CD4-positive, alpha-beta memory T cell (primary cell): ENCODE results near the gene BGLAP. TPM values are rescaled to one million over a fixed set of nuclear protein-coding genes. Genes with fewer than 3 reads are reported as not detected.

Experiments used
- CTCF ChIA-PET: fragments of 350-600 bp; sonication (Branson Sonifier 250); formaldehyde crosslinking; loops from one replicate; lab custom pipeline; 2021; ENCODE audit warnings: inconsistent platforms; ENCODE audit not compliant: partially characterized antibody; lab: Charles Lee
- POLR2A ChIA-PET: fragments of 350-600 bp; sonication (Branson Sonifier 250); formaldehyde crosslinking; loops from one replicate; lab custom pipeline; 2021; ENCODE audit not compliant: partially characterized antibody; lab: Charles Lee
- DNase-seq, 5 donors: peaks; one replicate each; pipeline versions ENCODE4 v3.0.0 to v3.0.0-alpha.2; 2020 to 2022; ENCODE audit warnings: mixed read lengths in 1 of 5
- H3K27ac ChIP-seq: one replicate; pipeline ENCODE4 v1.7.0; 2013; ENCODE audit warnings: low read depth, low read length
- H3K27me3 ChIP-seq: 2 replicates; pipeline ENCODE4 v1.7.0; 2013; ENCODE audit warnings: mild to moderate bottlenecking, low read length, moderate library complexity; ENCODE audit not compliant: insufficient read depth
- H3K36me3 ChIP-seq: 2 replicates; pipeline ENCODE4 v1.7.0; 2013; ENCODE audit warnings: mild to moderate bottlenecking, low read length, moderate library complexity; ENCODE audit not compliant: insufficient read depth
- H3K4me1 ChIP-seq: 2 replicates; pipeline ENCODE4 v1.7.0; 2013; ENCODE audit warnings: mild to moderate bottlenecking, low read length, moderate library complexity; ENCODE audit not compliant: insufficient read depth
- H3K4me3 ChIP-seq, 2 donors: one replicate each; pipeline ENCODE4 v1.7.0; 2013; ENCODE audit warnings: low read length in 2 of 2, mild to moderate bottlenecking in 1 of 2
- H3K9me3 ChIP-seq, 2 donors: one replicate each; pipeline ENCODE4 v1.7.0; 2013; ENCODE audit warnings: low read length in 2 of 2, control low read depth in 1 of 2; ENCODE audit not compliant: control insufficient read depth in 1 of 2
- H3K27ac Mint-ChIP-seq, 7 donors: one replicate each; pipeline ENCODE4 v1.8.0; 2020 to 2021; ENCODE audit warnings: mixed read lengths in 7 of 7, mild to moderate bottlenecking in 6 of 7, inconsistent platforms in 3 of 7, moderate library complexity in 3 of 7
- H3K27me3 Mint-ChIP-seq, 2 donors: one replicate each; pipeline ENCODE4 v1.8.0; 2020 to 2021; ENCODE audit warnings: mixed read lengths in 2 of 2
- H3K36me3 Mint-ChIP-seq, 2 donors: one replicate each; pipeline ENCODE4 v1.8.0; 2020 to 2021; ENCODE audit warnings: mixed read lengths in 2 of 2, inconsistent platforms in 1 of 2, mild to moderate bottlenecking in 1 of 2
- H3K4me1 Mint-ChIP-seq, 4 donors: one replicate each; pipeline ENCODE4 v1.8.0; 2020 to 2021; ENCODE audit warnings: mixed read lengths in 4 of 4, mild to moderate bottlenecking in 1 of 4
- H3K4me3 Mint-ChIP-seq, 8 donors: one replicate each; pipeline ENCODE4 v1.8.0; 2020 to 2021; ENCODE audit warnings: mixed read lengths in 8 of 8, mild to moderate bottlenecking in 7 of 8, moderate library complexity in 6 of 8, inconsistent platforms in 3 of 8
- H3K9me3 Mint-ChIP-seq, 8 donors: one replicate each; pipeline ENCODE4 v1.8.0; 2020 to 2021; ENCODE audit warnings: mixed read lengths in 8 of 8, mild to moderate bottlenecking in 5 of 8, inconsistent platforms in 3 of 8, moderate library complexity in 1 of 8
- intact Hi-C: fragments of 100-400 bp; cut with micrococcal nuclease; formaldehyde crosslinking; loops from one replicate; pipeline ENCODE4 v1.15.1; 2023
- polyA plus RNA-seq, 2 donors: library from polyadenylated mRNA; unstranded; fragments of 300-500 nt; fragmentation: Illumina TruSeq; gene quantifications; one replicate each; pipeline ENCODE4 v1.2.3, GENCODE V29; 2021
- total RNA-seq, 2 experiments: library from RNA; stranded (reverse); gene quantifications; one replicate each; pipeline ENCODE4 v1.2.3, GENCODE V29; 2021

The BGLAP gene
- total and polyA plus RNA-seq, 4 experiments from 2014 or later: 7.2 to 7.7 TPM; not detected in 2

GRCh38 chr1:156291226-156292061, 49.5 kb downstream of the BGLAP start:
- no peaks in the 10 kb centered on the region for H3K9me3 Mint-ChIP-seq
- Histone ChIP-seq H3K4me3 (no peak overlapping the region), H3K9me3 (no peaks in the 10 kb centered on the region), H3K27me3 (no peaks in the 10 kb centered on the region), H3K27ac (no peak overlapping the region), H3K4me1 (peaks cover 17% of the 10 kb centered on the region), H3K36me3 (peaks cover 9% of the 10 kb centered on the region)
- peaks cover 12 to 27% of the 10 kb centered on the region in 2 donors for H3K36me3 Mint-ChIP-seq
- intact Hi-C loops: no loop called here
- ChIA-PET POLR2A (interaction anchor here (1.3 kb wide), 1 partner anchor 9 kb away, joined by 6 read pairs; the partner anchor contains the start of gene SMG5), CTCF (no interaction called here)
- peaks cover 14 to 26% (median 17%) of the 10 kb centered on the region in 4 donors for H3K4me1 Mint-ChIP-seq
- H3K27ac Mint-ChIP-seq: peak overlapping the region in 2 of 7 donors; percentile 55 to 75
- DNase-seq: no peak
- H3K27me3 Mint-ChIP-seq: no peaks in the 10 kb centered on the region
- H3K4me3 Mint-ChIP-seq: no peak overlapping the region

Other genes with a start within 250 kb of the BGLAP start
- 100 to 1,000 TPM; 252 to 276 TPM for gene SSR2, start 221.2 kb upstream of the BGLAP start, total RNA-seq
- 100 to 1,000 TPM; 349 to 442 TPM for gene SSR2, start 221.2 kb upstream of the BGLAP start, polyA plus RNA-seq
- gene UBQLN4, start 188.4 kb upstream of the BGLAP start, total RNA-seq: 10 to 100 TPM; 38.0 to 39.5 TPM
- 10 to 100 TPM in 1 of 2 donors, 1 to 10 TPM in 1; 8.9 to 12.7 TPM for gene UBQLN4, start 188.4 kb upstream of the BGLAP start, polyA plus RNA-seq
- gene LAMTOR2, start 187.4 kb upstream of the BGLAP start, total RNA-seq: 10 to 100 TPM; 33.0 to 35.5 TPM
- gene LAMTOR2, start 187.4 kb upstream of the BGLAP start, polyA plus RNA-seq: 100 to 1,000 TPM; 136 to 151 TPM
- 1 to 10 TPM in 1 of 2 experiments, under 1 TPM in 1; 0.53 to 1.5 TPM for gene RAB25, start 181.0 kb upstream of the BGLAP start, total RNA-seq
- gene RAB25, start 181.0 kb upstream of the BGLAP start, polyA plus RNA-seq: 1 to 10 TPM; 5.9 to 6.6 TPM
- not detected for gene MEX3A, start 159.7 kb upstream of the BGLAP start, total RNA-seq
- not detected for gene MEX3A, start 159.7 kb upstream of the BGLAP start, polyA plus RNA-seq
- 10 to 100 TPM; 29.7 to 33.8 TPM for gene LMNA, start 127.5 kb upstream of the BGLAP start, total RNA-seq
- 10 to 100 TPM; 19.1 to 47.1 TPM for gene LMNA, start 127.5 kb upstream of the BGLAP start, polyA plus RNA-seq
- 1 to 10 TPM; 1.2 TPM for gene SEMA4A, start 88.6 kb upstream of the BGLAP start, total RNA-seq
- 1 to 10 TPM in 1 of 2 donors, under 1 TPM in 1; 0.88 to 1.3 TPM for gene SEMA4A, start 88.6 kb upstream of the BGLAP start, polyA plus RNA-seq
- gene SLC25A44, start 48.1 kb upstream of the BGLAP start, total RNA-seq: 10 to 100 TPM; 21.2 to 23.3 TPM
- 10 to 100 TPM in 1 of 2 donors, 1 to 10 TPM in 1; 9.8 to 15.3 TPM for gene SLC25A44, start 48.1 kb upstream of the BGLAP start, polyA plus RNA-seq
- 10 to 100 TPM; 39.0 to 40.2 TPM for gene PMF1, start 29.2 kb upstream of the BGLAP start, total RNA-seq
- 100 to 1,000 TPM in 1 of 2 donors, 10 to 100 TPM in 1; 73.3 to 106 TPM for gene PMF1, start 29.2 kb upstream of the BGLAP start, polyA plus RNA-seq
- 1 to 10 TPM; 1.7 to 1.9 TPM for gene PAQR6, start 5.9 kb downstream of the BGLAP start, total RNA-seq
- gene PAQR6, start 5.9 kb downstream of the BGLAP start, polyA plus RNA-seq: under 1 TPM; 0.11 to 0.22 TPM
- gene SMG5, start 40.6 kb downstream of the BGLAP start, total RNA-seq: 10 to 100 TPM; 69.8 to 71.6 TPM
- 10 to 100 TPM in 1 of 2 donors, 1 to 10 TPM in 1; 6.1 to 25.6 TPM for gene SMG5, start 40.6 kb downstream of the BGLAP start, polyA plus RNA-seq
- gene TMEM79, start 42.1 kb downstream of the BGLAP start, total RNA-seq: 10 to 100 TPM; 14.7 to 16.8 TPM
- 1 to 10 TPM in 1 of 2 donors, under 1 TPM in 1; 0.93 to 7.3 TPM for gene TMEM79, start 42.1 kb downstream of the BGLAP start, polyA plus RNA-seq
- 10 to 100 TPM; 22.1 to 28.4 TPM for gene GLMP, start 53.5 kb downstream of the BGLAP start, total RNA-seq
- gene GLMP, start 53.5 kb downstream of the BGLAP start, polyA plus RNA-seq: 10 to 100 TPM; 21.3 to 23.5 TPM
- gene VHLL, start 57.1 kb downstream of the BGLAP start, total RNA-seq: under 1 TPM; 0.52 to 0.53 TPM
- not detected for gene VHLL, start 57.1 kb downstream of the BGLAP start, polyA plus RNA-seq
- gene CCT3, start 96.1 kb downstream of the BGLAP start, total RNA-seq: 100 to 1,000 TPM; 109 TPM
- gene CCT3, start 96.1 kb downstream of the BGLAP start, polyA plus RNA-seq: 100 to 1,000 TPM; 195 to 234 TPM
- not detected for gene TSACC, start 96.3 kb downstream of the BGLAP start, total RNA-seq
- under 1 TPM in 1 of 2 donors, not detected in 1; 0.32 TPM for gene TSACC, start 96.3 kb downstream of the BGLAP start, polyA plus RNA-seq
- gene RHBG, start 127.0 kb downstream of the BGLAP start, total RNA-seq: not detected
- not detected for gene RHBG, start 127.0 kb downstream of the BGLAP start, polyA plus RNA-seq